ENCODE results near the gene NMNAT3. TPM values are rescaled to one million over a fixed set of nuclear protein-coding genes. Genes with fewer than 3 reads are reported as not detected.

NMNAT3 gene
- 1.2 to 2.3 TPM (median 1.6 TPM) in 5 replicates for total RNA-seq (2022; extraction: Qiagen RNA extraction; ENCODE audit: low read depth)

DNA sequence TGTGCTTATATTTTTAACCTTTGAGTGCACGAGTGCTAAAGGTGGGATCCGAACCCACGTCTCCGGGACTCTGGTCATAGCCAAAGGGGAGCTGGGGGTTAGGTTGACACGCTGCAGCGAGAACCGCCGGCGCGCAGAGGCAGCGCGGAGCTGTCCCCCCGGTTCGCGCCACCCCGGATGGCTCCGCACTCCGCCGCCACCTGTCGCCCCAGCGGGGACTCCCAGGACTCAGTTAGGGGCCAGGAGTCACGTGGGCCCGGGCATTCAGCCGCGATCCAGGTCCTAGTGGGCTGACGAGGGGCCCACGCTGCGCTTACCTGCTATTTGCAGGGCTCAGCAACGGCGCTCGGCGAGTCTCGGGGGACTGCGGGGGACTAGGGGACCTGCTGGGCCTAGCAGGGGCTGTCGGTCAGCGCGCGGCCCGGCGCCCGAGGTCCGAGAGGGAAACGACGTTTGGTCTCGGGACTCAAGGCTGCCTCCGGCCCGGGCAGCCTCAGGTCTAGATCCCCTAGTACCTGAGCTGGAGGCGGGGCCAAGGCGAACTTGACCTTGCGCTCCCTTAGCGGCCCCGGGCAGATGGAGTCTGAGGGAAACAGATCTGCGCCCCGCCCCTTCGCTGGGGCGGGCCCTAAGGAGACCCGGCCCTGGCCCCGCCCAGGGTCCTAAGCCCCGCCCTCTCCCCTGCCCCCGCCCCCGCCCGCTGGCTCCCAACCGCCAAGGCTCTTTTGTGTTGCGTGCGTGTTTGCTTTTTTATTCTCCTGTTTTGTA is at the start of gene NMNAT3:
NMNAT3 (minus strand) TSS at position 585 of the 768 bp plus-strand sequence. CDS start 50,248 bp downstream, outside the sequence.

Other genes with a start within 250 kb of the NMNAT3 start
- not detected in 5 replicates for gene RBP2, start 201.5 kb downstream of the NMNAT3 start, total RNA-seq (2022; extraction: Qiagen RNA extraction; ENCODE audit: low read depth)
- 3.6 to 6.8 TPM (median 4.4 TPM) in 5 replicates for gene RBP1, start 138.2 kb downstream of the NMNAT3 start, total RNA-seq (2022; extraction: Qiagen RNA extraction; ENCODE audit: low read depth)

Data from A549 treated with GW870086 at 1 μM for 4 hours (cell line).